ENCODE data around the gene ZNF280B. TPM values are rescaled to one million over a fixed set of nuclear protein-coding genes. Genes with fewer than 3 reads are reported as not detected.

The ZNF280B gene
- total and polyA plus RNA-seq, 2 donors (not counting 1 experiment from before 2014, with no cell fraction given) = 0.67 to 3.5 TPM

- Histone ChIP-seq H3K4me3 (ENCODE audit: control extremely low read depth in 1 of 5, extremely low read depth in 1 of 5, insufficient read depth in 1 of 5, low read depth in 2 of 5, low read length in 4 of 5) (no peak overlapping the region), H3K27ac (ENCODE audit: low read length in 2 of 2) (no peak overlapping the region), H3K79me2 (ENCODE audit: control insufficient read depth, insufficient read depth, low read length) (no peaks in the 10 kb centered on the region), H3K9me3 (ENCODE audit: control extremely low read depth in 1 of 3, control insufficient read depth in 2 of 3, insufficient read depth in 1 of 3, low read length in 2 of 3) (peaks cover 0 to 2% (median 0%) of the 10 kb centered on the region in 3 donors), H3K9ac (ENCODE audit: low read length) (no peak overlapping the region), H3K4me2 (replicated peaks; ENCODE audit: low read depth, low read length, poor library complexity, severe bottlenecking) (no peak overlapping the region), H3K27me3 (replicated peaks in 1 of 4; ENCODE audit: control extremely low read depth in 1 of 4, control insufficient read depth in 3 of 4, insufficient read depth in 4 of 4, low read length in 3 of 4) (no peaks in the 10 kb centered on the region), H2AFZ (ENCODE audit: insufficient read depth, low read depth, low read length, poor library complexity, severe bottlenecking) (no peak overlapping the region), H4K20me1 (ENCODE audit: control insufficient read depth, insufficient read depth, low read length, poor library complexity, severe bottlenecking) (no peaks in the 10 kb centered on the region), H3K4me1 (ENCODE audit: control insufficient read depth in 2 of 2, insufficient read depth in 2 of 2, low read length in 2 of 2) (peaks cover 3 to 6% of the 10 kb centered on the region in 2 donors), H3K36me3 (replicated peaks in 1 of 2; ENCODE audit: control extremely low read depth in 1 of 2, control insufficient read depth in 1 of 2, extremely low read depth in 1 of 2, insufficient read depth in 2 of 2, low read length in 1 of 2) (no peaks in the 10 kb centered on the region)
- no peak for DNase-seq
- Mint-ChIP-seq H3K4me1 (peaks cover 3% of the 10 kb centered on the region), H3K27ac (no peak overlapping the region), H3K9me3 (ENCODE audit: insufficient read depth) (no peaks in the 10 kb centered on the region), H3K27me3 (no peaks in the 10 kb centered on the region), H3K4me3 (no peak overlapping the region)
- no CpG with 5 or more reads among the region's 5 CpGs for WGBS (ENCODE audit: insufficient coverage)
- no peak for ATAC-seq (ENCODE audit: low read depth)
- intact Hi-C loops (cut with micrococcal nuclease) = no loop called here
- ChIA-PET CTCF (no interaction called here), POLR2A (no interaction called here)
- TF ChIP-seq CTCF (IDR thresholded peaks at IDR 0.05) (no peak), EZH2 (IDR thresholded peaks at IDR 0.05; ENCODE audit: borderline replicate concordance, insufficient read depth, low read depth, low read length, poor library complexity, severe bottlenecking) (no peak)
Measured at GRCh38 chr22:22479999-22480532, 28.5 kb downstream of the ZNF280B start.

GRCh38 chr22:22479116-22479515 is 29.4 kb downstream of the ZNF280B start:
- no peak for DNase-seq
- intact Hi-C loops (cut with micrococcal nuclease) = no loop called here
- Histone ChIP-seq H3K27ac (ENCODE audit: low read length in 2 of 2) (no peak overlapping the region), H4K20me1 (ENCODE audit: control insufficient read depth, insufficient read depth, low read length, poor library complexity, severe bottlenecking) (no peaks in the 10 kb centered on the region), H3K4me1 (ENCODE audit: control insufficient read depth in 2 of 2, insufficient read depth in 2 of 2, low read length in 2 of 2) (peaks cover 3 to 6% of the 10 kb centered on the region in 2 donors), H3K9ac (ENCODE audit: low read length) (no peak overlapping the region), H3K9me3 (ENCODE audit: control extremely low read depth in 1 of 3, control insufficient read depth in 2 of 3, insufficient read depth in 1 of 3, low read length in 2 of 3) (peaks cover 0 to 2% (median 0%) of the 10 kb centered on the region in 3 donors), H2AFZ (ENCODE audit: insufficient read depth, low read depth, low read length, poor library complexity, severe bottlenecking) (no peak overlapping the region), H3K79me2 (ENCODE audit: control insufficient read depth, insufficient read depth, low read length) (no peaks in the 10 kb centered on the region), H3K4me3 (ENCODE audit: control extremely low read depth in 1 of 5, extremely low read depth in 1 of 5, insufficient read depth in 1 of 5, low read depth in 2 of 5, low read length in 4 of 5) (no peak overlapping the region), H3K4me2 (replicated peaks; ENCODE audit: low read depth, low read length, poor library complexity, severe bottlenecking) (no peak overlapping the region), H3K27me3 (replicated peaks in 1 of 4; ENCODE audit: control extremely low read depth in 1 of 4, control insufficient read depth in 3 of 4, insufficient read depth in 4 of 4, low read length in 3 of 4) (no peaks in the 10 kb centered on the region), H3K36me3 (replicated peaks in 1 of 2; ENCODE audit: control extremely low read depth in 1 of 2, control insufficient read depth in 1 of 2, extremely low read depth in 1 of 2, insufficient read depth in 2 of 2, low read length in 1 of 2) (no peaks in the 10 kb centered on the region)
- CTCF ChIA-PET = interaction anchor here (1.0 to 1.3 kb wide), 2 partner anchors 10 to 13 kb away, joined by 4 to 6 read pairs; no protein-coding TSS in a partner anchor
- Mint-ChIP-seq H3K9me3 (ENCODE audit: insufficient read depth) (no peaks in the 10 kb centered on the region), H3K27ac (no peak overlapping the region), H3K4me1 (peaks cover 3% of the 10 kb centered on the region), H3K27me3 (no peaks in the 10 kb centered on the region), H3K4me3 (no peak overlapping the region)
- TF ChIP-seq EZH2 (IDR thresholded peaks at IDR 0.05; ENCODE audit: borderline replicate concordance, insufficient read depth, low read depth, low read length, poor library complexity, severe bottlenecking) = no peak
- no peak for TF ChIP-seq CTCF (IDR thresholded peaks at IDR 0.05)
- ATAC-seq (ENCODE audit: low read depth) = no peak
- 95% methylated on average over 2 of the region's 2 CpGs for WGBS (ENCODE audit: insufficient coverage)
- POLR2A ChIA-PET = no interaction called here
